Amniotic stem cell (primary cell): Measurements from ENCODE around the gene MARK4.
A peak's percentile ranks its signal among the peaks of the same experiment; 100 is the strongest.
"Not testable (repeated sequence)": the region's sequence is repeated elsewhere in the genome, so short reads cannot be mapped to it uniquely, and the experiment has no call there.

Source experiments
- DNase-seq: peaks from one replicate; lab custom pipeline; 2025; lab: John Stamatoyannopoulos, UW

MARK4 gene

DNA sequence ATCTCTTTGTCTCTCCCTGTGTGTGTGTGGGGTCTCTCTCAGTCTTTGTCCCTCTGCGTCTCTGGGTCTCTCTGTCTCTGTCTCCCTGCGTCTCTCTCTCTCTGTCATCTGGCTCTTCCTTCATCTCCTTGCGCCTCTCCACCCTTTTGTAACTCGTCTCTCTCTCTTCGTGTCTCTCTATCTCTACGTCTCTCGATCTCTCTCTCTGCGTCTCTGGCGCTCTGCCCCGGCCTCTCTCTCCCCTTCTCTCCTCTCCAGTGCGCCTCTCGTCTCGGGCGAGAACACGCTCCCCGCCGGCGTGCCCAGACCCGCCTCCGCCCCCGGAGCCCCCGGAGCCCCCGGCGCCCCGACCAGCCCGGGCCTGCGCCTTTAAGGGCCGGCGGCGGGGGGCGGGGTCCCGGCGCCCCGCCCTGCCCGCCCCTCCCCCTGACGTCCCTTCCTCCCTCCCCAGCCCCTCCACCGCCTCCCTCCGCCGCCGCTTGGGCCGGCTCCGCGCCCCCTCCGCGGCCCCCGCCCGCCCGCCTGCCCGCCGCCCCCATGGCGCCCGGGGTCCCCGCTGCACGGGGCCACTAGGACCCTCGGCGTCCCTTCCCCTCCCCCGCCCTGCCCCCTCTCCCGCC is at the start of gene MARK4:
MARK4 (plus strand) TSS at position 440 of the 620 bp plus-strand sequence. CDS start 318 bp downstream, outside the sequence.
- DNase-seq: no peak

DNA sequence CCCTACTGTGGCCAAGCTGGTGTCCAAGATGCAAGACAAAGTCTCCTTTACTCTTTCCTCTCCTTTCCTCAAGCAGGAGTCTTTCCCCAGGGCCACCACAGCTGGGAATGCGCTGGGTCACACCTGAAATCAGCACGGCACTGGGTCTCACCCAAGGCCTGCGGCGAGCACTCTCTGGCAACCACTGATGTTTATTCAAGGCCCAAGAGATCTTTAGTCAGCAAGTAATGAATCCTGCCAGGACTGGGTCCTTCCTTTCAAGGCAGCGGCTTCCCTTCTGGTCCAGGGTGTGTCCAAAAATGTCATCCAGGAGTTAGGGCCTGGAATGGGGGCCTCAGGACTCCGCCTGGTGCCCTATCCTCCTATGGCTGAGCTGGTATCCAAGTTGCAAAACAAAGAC is 48.4 kb upstream of the MARK4 start:
- no peak for DNase-seq

DNA sequence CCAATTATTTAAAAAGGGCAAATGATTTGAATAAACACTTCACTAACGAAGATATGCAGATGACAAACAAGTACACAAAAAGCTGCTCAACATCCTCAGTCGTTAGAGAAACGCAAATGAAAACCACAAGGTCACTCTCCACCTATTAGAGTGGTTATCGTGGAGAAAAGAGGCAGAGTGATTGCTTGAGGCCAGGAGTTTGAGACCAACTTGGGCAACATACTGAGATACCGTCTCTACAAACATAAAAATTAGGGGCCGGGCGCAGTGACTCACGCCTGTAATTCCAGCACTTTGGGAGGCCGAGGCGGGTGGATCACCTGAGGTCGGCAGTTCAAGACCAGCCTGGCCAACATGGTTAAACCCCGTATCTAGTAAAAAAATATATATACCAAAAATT is 45.3 kb upstream of the MARK4 start:
- no peak for DNase-seq

DNA sequence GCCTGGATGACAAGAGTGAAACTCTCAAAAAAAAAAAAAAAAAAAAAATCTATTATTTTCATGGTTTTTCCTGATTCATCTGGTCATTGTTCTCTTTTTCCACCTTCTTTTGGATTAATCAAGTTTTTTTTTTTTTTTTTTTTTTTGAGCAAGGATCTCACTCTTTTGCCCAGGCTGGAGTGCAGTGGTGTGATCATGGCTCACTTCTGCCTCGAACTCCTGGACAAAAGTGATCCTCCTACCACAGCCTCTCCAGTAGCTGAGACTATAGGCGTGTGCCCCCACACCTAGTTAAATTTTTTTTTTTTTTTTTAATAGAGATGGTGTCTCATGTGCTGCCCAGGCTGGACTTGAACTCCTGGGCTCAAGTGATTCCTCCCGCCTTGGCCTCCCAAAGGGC is 44.7 kb upstream of the MARK4 start:
- no peak for DNase-seq

DNA sequence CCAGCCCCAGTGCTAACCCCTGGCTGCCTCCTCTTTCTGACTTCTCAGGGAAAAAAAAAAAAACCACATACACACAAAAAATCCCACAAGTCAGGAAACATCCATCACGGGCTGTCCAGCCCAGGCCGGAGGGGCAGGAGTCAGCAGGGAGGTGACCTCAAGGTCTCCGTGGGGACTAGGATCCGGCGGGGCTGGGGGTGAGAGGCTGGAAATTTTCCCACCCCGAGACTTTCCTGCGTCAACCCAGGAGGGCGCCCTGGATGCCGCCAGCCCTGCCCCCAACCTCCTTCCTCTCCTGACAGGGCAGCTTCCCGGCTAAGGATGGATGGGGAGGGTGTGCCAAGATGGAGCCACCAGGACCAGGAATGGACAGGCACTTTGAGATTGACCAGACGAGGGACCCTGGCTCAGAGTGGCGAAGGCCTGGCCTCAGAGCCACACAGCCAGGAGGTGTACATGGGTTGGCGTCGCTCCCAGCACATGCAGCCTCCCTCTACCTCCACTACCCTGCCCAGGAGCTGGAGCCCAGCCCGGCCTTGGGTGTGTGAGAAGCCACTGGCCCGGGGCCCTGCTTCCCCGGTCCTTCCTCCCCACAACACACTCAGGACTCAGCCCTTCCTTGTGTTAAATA is 39.2 kb upstream of the MARK4 start:
- no peak for DNase-seq

DNA sequence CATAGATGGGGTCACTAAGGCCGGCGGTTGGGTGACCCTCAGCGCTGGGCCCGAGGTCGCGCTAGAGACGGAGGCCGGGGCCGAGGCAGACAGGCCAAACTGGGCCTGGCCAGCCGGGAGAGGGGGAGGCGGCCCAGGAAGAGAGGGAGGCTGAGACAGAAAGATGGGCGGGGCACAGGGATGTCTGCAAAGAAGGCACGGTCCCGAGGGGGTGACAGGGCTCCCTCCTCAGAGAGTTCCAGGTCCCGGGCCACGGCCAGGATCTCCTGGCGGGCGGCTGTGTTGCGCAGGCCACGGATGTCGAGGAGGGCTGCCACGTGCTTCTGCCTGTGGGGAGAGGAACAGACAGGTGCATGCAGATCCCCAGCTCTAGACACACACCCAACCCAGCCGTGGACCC is 38.0 kb upstream of the MARK4 start:
- DNase-seq: no peak

DNA sequence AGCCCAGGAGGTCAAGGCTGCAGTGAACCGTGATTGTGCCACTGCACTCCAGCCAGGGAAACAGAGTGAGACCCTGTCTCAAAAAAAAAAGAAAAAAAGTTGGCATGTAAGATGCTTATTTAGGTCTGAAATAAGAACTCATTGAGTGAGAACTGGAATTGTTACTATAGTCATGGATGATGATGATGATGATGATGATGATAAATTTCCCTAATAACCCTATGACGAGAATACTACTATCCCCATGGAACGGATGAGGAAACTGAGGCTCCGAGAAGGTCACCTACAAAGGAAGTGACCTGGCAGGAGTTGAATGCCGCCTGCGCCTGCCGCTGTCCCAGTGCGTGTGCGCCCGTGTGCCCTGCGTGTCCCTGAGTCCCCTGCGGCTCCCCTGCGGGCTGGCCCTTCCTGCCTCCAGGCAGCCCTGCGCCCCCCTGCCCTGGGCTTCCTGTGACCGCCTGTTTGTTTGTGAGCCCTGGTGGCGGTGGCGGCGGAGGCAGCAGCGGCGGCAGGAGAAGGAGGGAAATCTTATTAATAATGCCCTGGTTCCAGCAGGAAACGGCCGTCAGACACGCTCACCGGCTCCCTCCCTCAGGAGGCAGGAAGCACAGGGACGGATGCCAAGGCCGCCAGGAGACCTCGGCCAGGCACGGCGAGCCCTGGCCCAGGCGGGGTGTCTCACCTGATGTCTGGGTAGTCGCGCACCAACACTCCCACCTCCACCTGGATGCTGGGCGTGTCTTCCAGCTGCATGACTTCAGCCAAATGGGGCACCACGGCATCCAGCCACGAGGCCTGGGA is 35.5 kb upstream of the MARK4 start:
- no peak for DNase-seq

DNA sequence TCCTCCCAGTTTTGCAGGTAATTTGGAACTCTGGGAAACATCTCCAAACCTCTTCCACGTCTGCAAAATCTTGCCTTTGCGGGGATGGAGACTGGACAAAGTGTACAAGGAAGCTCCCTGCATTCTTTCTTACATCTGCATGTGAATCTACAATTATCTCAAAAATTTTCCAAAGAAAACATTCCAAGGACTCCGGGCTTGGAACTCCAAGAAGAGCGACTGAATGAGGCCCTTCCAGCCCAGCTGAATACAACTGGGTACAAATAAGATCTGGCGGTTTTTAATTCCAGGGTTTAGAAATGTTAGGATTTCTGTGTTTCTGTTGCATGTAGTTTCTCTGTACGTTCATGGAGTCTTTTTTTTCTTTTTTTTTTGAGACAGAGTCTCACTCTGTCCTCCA is 34.4 kb upstream of the MARK4 start:
- DNase-seq: peak; percentile 6

DNA sequence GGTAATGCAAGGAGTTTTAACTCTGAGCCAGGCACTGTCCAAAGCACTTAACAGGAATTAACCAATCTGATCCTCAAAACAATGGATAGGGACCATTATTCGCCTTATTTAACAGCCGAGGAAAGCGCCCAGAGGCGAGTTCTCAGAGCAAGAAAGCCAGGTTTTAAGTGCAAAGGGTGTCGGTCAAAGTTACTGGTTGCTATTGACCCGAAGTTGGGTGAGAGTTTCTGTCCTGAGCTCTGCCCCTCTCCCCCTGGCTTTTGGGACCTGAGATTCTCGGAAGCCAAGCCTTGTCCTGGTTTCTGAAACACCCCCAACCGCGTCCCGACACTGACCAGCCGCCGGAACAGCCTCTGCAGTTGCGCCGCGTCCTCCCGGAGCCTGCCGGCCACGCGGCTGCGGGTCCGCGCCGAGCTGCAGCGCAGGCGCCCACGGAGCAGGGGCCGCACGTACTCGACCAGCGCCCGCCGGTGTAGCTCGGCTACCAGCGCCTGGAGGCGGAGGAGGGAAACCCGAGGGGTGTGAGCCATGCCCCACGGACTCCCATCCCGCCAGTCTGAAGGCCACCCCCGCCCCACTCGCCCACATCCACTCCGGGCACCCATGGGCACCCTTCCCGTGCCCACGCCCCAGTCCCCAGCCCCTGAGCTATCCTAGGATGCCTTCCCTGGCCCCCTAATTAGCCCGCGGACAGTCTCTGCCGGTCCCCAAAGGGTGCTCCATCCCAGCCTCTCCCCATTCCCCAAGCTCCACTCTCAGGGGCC is 33.7 kb upstream of the MARK4 start:
- DNase-seq: no peak

DNA sequence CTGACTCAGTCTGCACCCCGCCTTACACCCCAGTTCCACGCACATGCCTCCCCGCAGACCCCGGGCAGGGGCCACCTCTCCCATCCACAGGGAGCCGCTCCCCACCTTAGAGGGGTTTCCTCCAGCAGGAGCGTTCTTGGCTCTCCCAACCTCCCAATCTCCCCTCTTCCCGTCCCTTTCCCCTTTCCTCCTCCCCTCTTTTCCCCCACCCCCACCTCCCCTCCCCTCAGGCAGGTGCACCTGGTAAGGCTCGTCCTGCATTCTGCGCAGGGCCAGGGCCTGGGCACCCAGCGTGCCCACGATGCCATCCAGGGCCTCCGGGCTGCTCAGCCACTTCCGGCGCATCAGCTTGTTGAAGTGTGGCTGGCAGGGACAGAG is 33.1 kb upstream of the MARK4 start:
- DNase-seq: no peak

DNA sequence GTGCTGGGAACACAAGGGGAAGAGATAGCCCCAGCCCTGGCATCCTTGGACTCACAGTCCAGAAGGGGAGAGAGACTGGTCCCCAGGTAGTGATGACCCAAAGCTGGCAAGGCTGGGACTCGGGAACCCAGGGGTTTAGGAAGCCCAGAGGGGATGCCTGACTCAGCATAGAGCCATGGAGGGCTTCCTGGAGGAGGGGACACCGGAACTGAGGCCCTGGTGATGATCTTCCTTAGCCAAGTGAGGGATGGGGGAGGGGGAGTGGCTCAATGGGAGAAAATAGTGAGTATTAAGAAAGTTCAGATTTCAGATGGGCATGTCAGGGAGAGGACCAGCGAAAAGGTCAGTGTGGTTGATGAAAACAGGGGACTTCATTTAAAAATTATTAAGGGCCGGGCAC is 32.6 kb upstream of the MARK4 start:
- DNase-seq: no peak

DNA sequence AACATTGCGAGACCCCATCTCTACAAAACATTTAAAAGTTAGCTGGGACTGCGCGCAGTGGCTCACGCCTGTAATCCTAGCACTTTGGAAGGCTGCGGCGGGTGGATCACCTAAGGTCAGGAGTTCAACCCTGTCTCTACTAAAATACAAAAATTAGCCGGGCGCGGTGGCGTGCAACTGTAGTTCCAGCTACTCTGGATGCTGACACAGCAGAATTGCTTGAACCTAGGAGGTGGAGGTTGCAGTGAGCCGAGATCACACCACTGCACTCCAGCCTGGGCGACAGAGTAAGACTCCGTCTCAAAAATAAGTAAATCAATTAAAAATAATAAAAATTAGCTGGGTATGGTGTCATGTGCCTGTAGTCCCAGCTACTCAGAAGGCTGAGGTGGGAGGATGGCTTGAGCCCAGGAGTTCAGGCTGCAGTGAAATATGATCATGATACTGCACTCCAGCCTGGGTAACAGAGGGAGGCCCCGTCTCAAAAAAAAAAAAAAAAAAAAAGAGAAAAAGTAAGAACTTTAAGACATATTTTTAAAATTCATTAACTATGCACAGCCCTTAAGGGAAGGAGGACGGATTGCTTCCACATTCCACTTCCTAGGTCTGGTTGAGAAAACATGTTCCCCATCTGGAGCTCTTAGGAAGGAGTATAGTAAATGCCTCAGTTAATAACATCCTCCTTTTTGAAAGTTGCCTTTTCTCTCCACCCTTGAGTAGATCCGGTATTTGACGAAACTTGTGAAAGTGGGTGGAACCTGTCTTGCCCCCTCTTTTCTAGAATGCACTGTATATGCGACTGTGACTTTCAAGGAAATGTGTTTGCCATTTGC is 31.9 kb upstream of the MARK4 start:
- DNase-seq: no peak

DNA sequence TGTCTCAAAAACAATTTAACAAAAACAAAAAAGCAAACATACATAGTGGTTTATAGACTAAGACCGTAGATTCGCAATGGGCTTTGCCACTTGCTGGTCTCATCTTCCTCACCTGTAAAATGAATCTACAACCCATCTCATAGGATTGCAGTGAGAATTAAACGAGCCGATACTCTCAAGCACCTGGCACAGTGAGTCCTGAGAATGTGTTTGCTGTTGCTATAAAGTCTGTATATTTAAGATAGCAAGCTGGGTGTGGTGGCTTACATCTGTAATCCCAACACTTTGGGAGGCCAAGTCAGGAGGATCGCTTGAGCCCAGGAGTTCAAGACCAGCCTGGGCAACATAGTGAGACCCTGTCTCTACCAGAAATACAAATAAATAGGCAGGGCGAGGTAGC is 28.3 kb upstream of the MARK4 start:
- DNase-seq: no peak

DNA sequence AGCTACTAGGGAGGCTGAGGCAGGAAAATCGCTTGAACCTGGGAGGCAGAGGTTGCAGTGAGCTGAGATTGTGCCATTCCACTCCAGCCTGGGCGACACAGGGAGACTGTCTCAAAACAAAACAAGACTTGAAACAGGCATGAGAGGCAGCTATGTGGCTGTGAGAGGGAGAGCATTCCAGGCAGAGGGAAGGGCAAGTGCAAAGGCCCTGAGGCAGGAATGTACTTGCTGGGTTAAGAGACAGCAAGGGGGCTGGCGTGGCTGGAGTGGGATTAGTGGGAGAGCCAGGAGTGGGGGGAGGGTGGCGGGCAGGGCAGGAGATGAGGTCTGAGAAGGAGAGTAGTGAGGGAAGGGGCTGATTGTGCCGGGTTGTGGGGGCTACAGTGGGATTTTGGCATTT is 27.2 kb upstream of the MARK4 start:
- no peak for DNase-seq

DNA sequence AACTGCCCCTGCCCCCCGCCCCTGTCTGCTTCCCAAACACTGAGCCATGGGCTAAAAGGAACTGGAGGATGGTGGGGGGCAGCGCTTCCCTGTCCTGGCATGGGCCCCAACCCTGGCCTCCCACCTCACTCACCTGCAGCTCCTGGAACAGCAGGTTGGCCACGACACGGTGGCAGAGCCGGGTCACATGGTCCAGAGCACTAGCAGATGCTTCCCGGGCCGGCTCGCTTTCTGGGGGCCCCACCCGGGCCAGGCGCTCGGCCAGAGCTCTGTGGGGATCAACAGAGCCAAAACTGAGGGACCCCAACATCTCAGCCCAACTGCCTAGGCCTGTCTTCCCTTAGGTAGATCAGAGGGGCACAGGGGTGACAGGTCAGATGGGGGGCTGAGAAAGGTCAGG is 26.4 kb upstream of the MARK4 start:
- no peak for DNase-seq

DNA sequence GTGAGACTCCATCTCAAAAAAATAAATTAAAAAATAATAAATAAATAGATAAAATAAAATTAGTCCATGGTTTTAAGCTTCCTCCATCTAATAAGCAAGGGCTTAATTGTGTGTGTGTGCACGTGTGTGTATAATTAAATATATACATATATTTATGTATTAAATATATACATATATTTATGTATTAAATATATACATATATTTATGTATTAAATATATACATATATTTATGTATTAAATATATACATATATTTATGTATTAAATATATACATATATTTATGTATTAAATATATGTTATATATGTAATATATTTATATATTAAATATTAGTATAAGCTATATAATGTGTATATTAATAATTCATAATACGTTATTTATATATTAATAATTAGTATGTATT is 22.0 kb upstream of the MARK4 start:
- DNase-seq: not testable (repeated sequence)

DNA sequence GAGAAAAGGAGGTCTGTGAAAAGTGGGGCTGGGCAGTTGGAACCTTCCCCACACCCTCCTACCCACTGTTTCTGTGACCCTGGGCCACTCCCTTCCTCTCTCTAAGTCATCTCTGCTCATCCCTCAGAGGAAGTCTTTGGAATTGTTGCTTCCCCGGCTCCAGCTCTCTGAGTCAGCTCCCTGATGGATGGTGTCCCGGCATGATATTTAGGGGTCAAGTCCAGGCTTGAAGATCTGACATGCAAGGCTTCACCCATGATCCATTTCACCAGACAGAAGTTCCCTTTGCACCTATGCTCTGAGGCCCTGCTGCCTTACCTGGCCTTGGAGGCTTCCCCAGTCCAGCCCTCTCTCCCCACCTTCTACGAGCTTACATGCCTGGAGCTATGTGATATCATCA is 19.2 kb upstream of the MARK4 start:
- DNase-seq: no peak

DNA sequence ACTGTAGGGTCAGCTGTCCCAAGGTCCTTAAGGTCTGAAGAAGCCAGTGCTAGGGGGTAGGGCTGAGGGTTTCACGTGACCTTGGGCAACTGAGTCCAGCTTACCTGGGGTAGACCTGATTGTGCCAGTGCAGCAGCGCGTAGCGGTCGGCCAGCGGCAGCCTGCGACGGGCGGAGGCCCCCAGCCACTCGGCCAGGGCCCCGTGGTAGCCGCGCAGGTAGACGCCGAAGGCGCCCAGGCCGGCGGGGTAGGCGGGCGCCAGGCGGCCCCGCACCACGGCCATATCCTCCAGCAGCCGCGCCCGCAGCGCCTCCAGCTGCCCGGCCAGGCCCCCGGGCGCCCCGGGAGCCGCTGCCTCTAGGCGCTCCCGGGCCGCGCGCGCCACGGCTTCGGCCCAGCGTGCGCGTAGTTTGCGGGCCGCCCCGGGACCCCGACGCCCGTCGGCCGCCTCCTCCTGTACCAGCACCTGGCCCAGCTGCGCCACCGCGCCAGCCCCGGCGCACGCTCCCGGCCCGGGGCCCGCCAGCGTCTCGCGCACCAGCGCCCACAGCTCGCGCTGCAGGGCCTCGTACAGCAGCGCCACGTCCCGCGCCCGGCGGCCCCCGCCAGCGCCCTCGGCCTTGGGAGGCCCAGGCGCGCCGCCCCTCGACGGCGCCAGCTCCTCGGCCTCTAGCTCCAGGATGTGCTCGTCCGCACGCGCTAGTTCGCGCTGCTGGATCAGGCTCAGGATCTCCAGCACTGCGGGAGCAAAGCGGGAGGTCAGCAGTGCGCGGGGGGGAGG is 16.8 kb upstream of the MARK4 start:
- no peak for DNase-seq

DNA sequence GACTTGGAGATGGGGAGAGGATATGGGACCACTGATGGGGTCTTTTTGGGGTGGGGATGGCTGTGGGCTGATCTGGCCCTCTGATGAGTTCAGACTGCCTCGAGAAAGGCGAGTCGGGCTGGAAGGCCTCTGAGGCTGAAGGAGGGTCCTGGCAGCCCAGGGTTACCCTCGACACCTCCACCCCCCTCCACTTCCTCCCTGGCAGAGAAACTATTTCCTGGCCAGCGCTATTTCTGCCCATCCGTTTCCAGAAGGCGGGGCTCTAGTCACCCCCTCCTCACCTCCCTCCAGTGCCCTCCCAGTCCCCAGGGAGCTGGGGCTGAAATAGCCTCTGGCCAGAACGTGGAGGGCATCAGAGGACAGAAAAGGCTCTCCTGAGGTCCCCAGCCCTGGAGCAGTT is 15.6 kb upstream of the MARK4 start:
- no peak for DNase-seq

DNA sequence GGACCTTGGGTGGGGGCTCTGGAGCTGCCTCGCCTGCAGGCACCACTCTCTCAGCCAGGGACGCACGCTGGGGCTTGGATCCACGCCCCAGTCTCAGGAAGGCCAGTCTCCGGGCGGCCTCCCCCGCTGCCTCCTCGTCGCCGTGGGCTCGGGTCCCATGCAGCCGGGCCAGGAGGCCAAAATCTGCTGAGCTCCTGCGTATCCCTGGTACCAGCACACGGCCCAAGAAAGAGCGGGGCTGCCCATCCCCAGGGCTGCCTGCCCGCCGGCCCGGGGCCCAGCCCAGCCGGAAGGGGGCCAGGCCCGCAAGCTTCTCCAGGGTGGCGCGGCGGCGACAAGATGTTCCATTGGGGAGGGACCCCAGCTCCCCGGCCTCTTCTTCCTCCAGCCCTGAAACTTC is 12.5 kb upstream of the MARK4 start:
- no peak for DNase-seq

DNA sequence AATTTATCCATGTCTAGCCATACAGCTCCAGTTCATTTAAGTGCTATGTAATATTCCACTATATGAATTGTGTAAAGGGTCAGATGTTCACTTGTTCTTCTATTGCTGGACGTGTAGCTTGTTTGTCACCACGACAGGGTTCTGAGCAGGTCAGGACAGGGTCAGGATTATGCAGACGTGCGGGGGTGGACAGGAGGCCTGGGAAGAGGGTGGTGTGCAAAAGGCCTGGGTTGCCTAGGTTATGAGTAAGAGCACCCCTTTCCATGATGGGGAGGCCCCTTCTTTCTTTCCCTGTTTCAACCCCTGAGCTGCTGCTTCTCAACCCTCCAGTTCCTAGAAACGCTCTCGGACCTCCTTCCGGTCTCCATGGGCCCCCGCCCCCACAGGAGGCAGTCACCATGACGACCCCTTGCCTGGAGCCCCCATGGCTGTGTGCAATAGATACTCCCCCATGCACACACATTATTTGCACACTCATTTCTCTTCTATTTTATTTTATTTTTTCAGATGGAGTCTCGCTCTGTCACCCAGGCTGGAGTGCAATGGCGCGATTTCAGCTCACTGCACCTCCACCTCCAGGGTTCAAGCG is 7.8 kb upstream of the MARK4 start:
- DNase-seq: no peak
